Activated effector memory CD4-positive, alpha-beta T cell treated with Interleukin-2 at 50 U/mL for 16 hours (primary cell): Measurements from ENCODE around the gene SMIM5.
"Not testable (repeated sequence)": the region's sequence is repeated elsewhere in the genome, so short reads cannot be mapped to it uniquely, and the experiment has no call there.

Experiments used
- DNase-seq: peaks from one replicate; pipeline ENCODE4 v3.0.0-alpha.2; 2020

Gene SMIM5, protein sequence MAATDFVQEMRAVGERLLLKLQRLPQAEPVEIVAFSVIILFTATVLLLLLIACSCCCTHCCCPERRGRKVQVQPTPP

DNA sequence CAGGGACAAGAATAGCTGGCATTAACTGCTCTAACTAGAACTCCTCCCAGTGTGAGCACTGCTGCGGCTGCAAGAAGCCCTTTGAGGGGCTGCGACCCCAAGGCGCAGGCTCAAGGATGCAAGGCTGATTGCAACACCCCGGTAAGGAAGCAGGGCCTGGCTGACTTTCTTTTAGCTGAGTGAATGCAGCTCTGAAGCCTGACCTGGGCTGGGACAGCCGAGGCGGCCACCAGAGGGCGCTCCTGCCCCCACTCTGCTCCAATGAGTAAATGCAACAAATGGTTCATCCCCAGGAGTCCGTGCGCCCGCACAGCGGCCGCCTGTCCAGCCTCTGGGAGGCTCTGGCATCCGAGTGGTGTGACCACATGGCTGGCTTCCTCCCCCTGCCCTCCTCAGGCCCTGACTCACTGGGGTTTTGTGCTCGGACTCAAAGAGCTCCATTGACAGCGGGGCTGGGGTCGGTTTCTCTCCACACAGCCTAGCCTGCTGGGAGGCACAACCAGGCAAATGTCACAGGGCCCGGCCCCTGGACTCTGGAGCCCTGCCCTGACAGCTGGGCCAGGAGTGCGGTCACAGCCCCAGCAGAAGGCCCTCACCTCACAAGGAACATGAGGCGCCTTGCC is at the start of gene SMIM5:
TSS of gene SMIM5 (plus strand) at position 572 of the 623 bp plus-strand sequence. CDS start 6,768 bp downstream, outside the sequence.
- peak; percentile 63 for DNase-seq

DNA sequence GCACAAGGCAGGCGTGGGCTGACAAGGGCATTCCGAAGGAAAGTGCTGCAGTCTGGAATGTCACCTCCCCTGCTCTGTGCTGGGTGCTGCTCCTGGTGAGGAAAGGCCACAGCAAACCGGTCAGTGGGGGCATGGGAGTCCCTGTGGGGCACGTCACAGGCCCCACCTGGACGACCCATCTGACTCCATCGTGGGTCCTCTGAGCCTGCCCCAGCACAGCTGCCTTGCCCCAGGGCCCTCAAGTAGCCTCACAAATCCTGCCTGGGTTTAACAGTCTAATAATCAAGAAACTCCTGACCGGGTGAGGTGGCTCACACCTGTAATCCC is 48.4 kb upstream of the SMIM5 start:
- DNase-seq = no peak

DNA sequence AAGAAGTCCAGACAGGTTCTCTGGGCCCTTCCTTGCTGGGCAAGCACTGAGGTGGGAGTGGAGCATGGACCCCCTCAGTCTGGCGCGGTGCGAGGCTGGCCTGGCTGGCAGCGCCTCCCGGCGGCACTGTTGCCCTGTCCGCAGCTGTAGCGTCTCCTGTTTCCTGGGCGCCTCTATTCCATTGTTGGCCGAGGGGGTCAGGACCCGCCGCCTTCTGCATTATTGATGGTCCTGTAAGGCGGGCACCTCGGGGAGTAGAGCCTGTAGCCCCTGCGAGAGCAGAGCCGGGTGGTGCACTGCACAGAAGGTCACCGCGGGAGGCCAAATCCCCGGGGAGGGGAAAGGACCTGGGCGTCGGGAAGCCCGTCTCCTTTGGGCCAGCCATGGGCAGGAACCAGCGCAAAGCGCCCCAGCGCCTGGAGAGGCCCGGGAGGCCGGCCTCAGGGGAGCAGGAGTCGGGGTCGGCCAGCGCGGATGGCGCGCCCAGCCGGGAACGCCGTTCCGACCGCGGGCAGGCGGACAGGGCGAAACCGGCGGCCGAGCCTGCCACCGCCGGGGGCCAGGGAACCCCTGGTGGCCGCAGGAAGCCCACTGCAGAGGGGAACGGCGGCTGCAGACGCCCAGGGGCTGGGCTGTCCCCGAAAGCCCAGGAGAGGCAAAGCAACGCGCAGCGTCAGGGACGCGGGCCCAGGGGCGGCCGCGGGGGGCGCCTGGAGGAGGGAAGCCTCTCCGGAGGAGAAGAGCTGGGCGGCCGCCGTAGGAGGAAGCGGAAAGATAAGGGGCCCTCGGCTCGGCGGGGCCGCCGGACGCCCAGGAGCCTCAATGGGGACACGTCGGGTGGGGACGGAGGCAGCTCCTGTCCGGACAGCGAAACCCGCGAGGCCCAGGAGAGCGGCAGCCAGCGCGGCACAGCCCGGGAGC is 45.3 kb upstream of the SMIM5 start, which contains the start of gene MYO15B:
TSS of gene MYO15B (plus strand) at position 126 of the 921 bp plus-strand sequence. CDS start at position 384, 258 bp downstream.
- DNase-seq = peak; percentile 23

DNA sequence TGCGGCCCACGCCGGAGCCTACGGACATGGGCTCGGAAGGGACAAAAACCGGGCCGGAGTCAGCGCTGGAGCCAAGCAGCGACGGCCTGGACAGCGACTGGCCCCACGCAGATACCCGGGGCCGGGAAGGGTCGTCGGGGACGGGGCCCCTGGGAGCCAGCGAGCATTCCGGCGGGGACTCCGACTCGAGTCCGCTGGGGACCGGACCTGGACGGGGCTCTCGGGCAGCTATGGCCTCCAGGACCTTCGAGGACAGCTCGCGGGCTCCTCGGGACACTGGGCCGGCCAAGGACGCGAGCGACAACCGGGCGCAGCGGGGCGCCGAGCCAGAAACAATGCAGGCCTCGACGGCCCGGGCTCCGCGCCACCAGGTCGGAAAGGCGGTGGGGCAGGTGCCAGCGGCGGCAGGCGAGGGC is 44.6 kb upstream of the SMIM5 start:
- no peak for DNase-seq

DNA sequence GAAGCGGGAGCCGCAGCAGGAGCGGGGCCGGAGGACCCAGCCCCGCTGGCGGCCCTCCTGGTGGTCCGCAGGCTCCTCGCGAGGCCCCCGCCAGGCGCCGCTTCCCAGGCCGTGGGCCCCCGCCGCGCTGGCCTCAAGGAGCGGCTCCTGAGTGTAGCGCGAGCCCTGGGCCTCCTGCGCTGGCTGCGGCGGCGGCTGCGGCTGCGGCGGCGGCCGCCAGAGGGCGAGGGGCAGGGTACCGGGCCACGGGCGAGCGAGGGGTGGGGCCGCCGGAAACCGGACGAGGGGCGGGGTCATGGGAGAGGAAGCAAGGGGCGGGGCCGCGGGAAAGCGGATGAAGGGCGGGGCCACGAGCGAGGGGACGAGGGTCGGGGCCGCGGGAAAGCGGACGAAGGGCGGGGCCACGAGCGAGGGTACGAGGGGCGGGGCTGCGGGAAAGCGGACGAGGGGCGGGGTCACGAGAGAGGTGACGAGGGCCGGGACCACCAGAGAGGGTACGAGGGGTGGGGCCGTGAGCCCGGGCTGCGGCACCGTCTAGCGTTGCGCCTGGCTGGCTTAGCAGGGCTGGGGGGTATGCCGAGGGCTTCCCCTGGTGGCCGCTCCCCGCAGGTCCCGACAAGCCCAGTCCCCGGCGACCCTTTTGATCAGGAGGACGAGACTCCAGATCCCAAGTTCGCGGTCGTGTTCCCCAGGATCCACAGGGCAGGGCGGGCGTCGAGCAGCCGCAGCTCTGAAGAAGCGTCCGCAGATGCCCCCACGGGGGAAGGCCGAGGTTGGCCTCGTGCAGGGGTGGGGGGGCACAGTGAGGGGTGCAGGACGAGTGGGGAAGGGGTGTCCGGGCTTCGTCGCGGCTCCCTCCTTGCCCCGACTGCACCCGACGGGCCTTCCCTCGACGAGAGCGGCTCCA is 44.0 kb upstream of the SMIM5 start:
- peak; percentile 95 for DNase-seq

DNA sequence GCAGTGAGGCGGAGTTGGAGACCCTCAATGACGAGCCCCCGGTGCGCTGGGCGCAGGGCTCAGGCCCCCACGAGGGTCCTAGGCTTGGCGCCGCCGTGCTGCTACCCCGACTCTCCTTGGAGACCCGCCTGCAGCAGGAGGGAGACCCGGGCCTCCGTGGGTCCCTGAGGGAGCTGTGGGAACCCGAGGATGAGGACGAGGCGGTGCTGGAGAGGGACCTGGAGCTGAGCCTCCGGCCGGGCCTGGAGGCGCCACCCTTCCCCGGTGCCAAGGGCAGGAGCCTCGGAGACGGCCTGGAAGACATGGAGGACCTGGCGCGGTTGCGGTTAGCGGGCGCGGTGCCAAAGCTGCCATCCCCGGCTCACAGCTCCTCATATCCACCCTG is 43.3 kb upstream of the SMIM5 start:
- no peak for DNase-seq

DNA sequence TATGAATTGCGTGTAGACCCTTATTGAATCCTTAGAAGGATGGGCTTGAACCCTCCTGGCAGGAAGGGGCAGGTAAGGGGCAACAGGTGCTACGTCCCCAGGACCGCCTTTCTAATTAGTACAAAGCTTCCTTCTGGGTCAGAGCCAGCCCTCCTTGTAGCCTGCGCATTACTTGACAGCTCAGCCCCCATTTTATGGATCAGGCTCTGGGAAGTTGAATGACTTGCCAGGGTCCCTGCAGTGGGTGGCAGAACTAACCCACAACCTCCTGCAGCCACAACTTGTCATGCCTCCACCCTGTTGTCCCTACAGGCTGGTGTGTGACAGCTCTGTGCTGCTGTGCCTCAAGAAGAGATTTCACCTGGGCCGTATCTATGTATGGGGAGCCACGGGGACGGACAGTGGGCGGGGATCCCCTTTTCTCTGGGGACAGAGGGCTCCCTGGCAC is 42.9 kb upstream of the SMIM5 start:
- DNase-seq = no peak

DNA sequence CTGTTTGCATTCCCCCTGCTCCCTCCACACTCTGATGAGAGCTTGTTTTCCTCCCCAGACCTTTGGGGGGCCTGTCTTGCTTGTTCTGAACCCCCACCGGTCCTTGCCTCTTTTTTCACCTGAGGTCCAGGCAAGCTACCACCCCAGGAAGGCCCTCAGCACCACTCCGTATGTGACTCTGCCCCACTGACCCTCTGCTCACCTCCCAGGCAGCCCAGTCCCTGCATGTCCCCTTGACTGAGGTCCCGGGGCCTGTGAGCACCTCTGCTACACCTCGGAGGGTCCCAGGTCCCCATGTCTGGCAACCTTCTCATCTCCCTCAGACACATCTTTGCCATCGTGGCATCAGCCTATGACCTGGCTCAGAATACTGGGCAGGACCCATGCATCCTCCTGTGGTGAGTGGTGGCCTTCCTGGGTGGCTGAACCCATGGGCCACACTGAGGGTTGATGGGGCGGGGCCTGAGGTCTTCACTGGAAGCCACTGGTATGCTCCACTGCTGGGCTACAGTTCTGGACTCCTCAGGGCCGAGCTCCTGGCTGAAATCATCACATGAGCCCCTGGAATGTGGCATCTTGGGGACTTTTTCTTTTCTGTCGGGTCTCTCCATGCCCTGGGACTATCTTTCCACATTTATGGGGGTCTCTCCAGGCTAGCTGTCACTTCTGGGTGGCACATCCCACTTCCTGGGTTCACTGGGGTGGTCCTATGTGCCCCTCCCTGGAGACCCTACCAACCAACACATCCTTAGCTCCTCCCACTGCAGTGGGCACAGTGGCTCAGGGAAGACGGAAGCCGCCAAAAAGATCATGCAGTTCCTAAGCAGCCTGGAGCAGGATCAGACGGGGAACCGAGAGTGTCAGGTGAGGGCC is 42.1 kb upstream of the SMIM5 start:
- no peak for DNase-seq

DNA sequence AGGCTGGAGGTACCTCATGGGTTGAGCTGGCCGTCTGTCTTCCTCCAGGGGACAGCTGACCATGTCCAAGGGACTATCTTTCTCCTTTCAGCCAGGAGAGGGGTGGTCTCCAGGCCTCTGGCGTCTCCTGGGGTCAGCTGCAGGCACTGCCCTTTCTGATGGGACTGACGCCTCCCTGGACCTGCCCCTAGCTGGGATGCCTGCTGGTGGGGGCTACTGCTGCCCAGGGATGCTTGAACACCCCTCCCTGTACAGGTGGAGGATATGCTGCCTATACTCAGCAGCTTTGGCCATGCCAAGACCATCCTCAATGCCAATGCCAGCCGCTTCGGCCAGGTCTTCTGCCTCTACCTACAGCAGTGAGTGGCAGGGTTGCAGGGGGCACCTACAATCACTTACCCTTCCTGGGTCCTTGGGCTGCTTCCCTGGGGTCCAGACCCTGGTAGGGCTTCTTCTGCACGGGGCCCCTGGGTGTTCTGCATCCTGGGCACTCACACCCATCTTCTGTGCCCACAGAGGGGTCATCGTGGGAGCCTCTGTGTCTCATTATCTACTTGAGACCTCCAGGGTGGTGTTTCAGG is 41.4 kb upstream of the SMIM5 start:
- no peak for DNase-seq

DNA sequence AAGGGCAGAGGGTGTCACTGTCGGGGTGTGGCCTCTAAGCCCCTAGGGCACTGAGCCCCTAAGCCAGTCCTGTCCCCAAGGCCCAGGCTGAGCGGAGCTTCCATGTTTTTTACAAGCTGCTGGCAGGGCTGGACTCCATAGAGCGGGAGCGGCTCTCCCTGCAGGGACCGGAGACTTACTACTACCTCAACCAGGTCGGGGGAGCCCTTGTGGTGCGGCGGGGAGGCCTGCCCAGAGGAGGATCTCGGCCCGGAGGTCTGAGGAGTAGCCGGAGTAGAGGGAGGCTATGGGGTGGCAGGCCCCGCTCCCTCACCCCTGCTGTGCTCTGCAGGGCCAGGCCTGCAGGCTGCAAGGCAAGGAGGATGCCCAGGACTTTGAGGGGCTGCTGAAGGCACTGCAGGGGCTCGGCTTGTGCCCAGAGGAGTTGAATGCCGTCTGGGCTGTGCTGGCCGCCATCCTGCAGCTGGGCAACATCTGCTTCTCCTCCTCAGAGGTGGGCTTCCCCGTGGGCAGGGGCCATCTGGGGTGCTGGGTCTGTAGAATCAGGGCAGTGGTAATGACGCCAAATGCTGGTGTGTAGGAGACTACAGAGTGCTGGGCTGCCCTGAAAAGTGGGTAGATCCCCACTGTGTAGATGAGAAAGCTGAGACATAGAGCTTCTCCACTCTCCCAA is 40.8 kb upstream of the SMIM5 start:
- no peak for DNase-seq

DNA sequence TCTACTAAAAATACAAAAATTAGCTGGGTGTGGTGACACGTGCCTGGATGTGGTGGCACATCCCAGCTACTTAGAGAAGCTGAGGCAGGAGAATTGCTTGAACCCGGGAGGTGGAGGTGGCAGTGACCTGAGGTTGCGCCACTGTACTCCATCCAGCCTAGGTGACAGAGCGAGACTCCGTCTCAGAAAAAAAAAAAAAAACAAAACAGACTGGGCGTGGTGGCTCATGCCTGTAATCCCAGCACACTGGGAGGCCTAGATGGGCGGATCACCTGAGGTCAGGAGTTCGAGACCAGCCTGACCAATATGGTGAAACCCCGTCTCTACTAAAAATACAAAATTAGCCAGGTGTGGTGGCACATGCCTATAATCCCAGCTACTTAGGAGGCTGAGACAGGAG is 39.8 kb upstream of the SMIM5 start:
- not testable (repeated sequence) for DNase-seq

DNA sequence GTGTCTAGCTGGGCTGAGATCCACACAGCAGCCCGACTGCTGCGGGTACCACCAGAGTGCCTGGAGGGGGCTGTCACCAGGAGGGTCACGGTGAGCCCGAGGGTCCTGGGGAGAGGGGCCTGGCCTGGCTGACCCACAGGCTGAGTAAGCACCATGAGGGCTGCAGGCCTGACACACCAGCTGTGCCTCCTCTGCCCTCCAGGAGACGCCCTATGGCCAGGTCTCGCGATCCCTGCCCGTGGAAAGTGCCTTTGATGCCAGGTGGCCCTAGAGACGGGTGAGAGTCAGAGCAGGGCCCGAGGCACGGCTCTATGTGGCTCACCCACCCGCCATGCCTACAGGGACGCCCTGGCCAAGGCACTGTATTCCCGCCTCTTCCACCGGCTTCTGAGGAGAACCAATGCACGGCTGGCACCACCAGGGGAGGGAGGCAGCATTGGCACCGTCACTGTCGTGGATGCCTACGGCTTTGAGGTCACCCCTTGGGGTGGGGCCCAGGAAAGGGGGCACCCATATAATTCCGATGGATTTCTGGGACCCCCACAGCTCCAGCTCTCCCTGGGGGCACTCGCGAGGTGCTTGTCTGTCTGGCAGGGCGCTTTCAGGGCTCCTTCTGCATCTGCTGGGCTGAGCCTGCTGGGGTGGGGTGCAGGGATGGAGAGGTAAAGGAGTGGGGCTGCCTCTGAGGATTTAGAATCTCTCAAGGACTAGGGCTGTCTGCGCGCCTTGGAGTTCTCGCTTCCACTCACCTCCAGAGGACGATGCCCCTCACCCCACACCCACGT is 38.5 kb upstream of the SMIM5 start:
- no peak for DNase-seq

DNA sequence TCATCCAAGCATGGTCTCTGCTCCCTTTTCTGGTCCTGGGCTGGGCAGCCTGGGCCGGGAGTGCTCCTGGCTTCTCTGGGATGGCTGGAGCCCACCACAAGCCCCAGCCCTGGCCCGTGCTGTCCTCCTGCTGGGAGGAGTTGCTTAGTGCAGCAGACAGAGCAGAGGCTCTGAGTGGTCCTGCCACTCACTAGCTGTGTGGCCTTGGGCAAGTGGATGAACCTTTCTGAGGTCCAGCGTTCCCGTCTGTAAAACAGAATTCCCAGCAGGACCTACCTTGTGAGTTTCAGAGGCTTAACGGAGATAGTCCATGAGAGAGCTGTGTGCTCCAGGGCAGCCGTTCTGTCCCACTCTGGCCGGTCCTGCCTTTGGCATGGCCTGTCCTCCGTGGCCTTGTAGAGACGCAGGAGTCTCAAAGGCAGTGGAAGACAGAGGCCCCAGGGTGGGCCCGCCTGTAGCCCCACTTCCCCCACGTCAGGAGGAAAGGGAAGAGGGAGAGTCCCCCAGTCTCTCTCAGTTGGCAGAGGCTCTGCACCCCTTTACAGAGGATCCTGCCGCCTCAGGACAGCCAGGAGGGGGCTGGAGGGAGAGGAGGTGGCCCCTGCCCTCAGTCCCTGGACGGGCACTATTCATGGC is 37.8 kb upstream of the SMIM5 start:
- no peak for DNase-seq

DNA sequence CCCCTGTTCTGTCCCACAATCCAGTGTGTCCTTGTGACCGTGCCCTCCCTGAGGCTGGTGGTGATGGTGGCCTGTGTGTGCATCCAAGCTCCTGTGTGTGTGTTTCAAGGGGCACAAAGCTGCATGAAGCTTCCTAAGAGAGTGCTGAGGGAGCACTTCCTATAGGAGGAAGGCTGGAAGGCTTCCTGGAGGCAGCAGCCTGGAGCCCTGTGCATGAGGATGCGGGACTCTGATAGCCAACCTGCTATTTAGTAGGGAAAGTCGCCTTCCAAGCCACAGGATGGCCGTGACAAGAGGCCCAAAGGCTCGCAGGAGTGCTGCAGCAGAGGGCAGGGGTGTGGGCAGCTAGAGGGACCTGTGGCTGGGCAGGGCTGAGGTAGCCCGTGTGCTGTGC is 37.3 kb upstream of the SMIM5 start:
- no peak for DNase-seq

DNA sequence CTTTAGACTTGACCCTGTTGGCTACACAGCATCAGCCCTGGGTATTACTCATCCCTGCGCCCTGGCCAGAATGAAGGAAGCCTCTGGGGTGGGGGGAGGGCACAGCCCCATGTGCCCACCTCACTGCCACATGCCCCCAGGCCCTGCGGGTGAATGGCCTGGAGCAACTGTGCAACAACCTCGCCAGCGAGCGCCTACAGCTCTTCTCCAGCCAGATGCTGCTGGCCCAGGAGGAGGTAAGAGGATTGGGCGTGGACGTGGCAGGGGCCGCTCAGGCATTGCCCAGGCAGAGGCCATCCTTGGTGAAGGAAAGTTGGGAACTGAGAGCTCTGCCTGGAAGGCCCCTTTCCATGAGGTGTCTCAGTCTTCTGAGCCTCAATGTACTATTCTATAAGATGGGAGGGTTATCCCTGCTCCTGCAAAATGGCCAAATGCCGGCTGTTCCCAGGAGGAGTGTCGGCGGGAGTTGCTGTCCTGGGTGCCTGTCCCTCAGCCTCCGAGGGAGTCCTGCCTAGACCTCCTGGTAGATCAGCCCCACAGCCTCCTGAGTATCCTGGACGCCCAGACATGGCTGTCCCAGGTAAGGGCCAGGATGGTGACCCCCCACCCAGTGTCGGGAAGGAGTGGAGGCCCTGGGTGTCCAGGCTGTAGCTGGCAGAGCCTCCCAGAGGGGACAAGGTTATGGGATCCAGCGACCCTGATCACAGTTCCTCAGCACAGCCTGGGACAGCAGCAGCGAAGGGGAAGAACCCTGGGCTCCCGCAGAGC is 36.7 kb upstream of the SMIM5 start:
- no peak for DNase-seq

DNA sequence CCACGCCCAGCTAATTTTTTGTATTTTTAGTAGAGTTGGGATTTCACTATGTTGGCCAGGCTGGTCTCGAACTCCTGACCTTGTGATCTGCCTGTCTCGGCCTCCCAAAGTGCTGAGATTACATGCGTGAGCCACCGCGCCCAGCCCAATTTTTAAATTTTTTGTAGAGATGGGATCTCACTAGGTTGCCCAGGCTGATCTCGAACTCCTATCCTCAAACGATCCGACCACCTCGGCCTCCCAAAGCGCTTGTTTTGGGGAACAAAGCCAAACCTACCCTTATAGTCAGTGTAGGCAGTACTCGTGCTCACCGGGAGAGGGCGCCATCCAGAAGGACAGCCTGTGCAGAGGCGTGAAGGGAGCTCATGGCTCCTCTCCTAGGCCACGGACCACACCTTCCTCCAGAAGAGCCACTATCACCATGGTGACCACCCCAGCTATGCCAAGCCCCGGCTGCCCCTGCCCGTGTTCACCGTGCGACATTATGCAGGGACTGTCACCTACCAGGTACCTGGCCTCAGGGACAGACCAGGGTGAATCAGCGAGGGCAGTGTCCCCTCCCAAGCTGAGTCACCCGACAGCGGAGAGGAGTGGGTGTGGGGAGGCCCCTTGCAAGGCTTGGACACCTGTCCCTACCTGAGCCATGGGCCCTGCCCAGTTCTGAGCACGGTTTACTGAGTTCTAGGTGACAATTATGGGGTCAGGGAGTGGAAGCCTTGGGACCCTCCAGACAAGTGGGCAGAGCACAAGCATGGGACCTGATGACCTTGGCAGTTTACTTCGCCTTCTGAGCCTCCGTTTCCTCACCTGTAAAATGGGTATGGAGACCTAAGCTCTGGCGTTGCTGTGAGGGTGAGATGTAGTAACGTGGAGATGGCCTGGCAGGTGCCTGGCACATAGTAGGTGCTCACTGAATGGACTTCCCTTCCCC is 31.9 kb upstream of the SMIM5 start:
- DNase-seq = peak; percentile 33

DNA sequence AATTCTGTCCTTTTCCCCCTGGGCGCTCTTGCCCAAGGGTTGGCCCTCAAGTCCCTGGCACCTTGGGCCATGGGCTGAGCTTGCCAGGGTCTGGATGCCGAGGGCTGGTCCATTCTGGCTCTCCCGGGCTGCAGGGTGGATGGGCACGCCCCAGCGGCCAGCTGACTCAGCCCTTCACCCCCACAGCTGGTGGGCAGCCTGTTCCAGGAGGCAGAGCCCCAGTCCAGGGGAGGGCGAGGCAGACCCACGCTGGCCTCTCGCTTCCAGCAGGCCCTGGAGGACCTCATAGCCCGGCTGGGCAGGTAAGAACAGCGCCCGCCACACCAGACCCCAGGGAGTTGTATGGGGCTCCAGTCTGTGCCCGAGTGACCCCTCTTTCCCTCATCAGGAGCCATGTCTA is 30.6 kb upstream of the SMIM5 start:
- DNase-seq = no peak

DNA sequence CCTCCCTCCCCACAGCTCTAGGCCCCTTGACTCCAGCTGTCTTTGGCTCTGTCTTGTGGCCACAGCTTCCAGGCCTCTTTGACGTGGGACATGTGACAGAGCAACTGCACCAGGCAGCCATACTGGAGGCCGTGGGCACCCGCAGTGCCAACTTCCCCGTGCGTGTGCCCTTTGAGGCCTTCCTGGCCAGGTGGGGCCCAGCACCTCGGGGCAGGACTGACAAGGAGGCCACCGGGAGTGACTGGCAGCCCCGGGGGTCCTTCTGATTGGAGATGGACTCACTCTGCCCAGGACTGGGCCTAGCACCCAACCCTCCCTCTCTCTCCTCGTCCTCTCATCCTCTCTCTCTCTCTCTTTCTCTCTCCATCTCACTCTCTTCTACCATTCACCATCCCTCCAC is 30.1 kb upstream of the SMIM5 start:
- DNase-seq = no peak
